ENCODE data around the gene PXN.
A peak's percentile ranks its signal among the peaks of the same experiment; 100 is the strongest.
"Not testable (repeated sequence)": the region's sequence is repeated elsewhere in the genome, so short reads cannot be mapped to it uniquely, and the experiment has no call there.

PXN gene

GRCh38 chr12:120261951-120262851 is 3.3 kb downstream of the PXN start:
- DNase-seq, result no peak

- no peak for DNase-seq
Observed at GRCh38 chr12:120260607-120261006, 4.9 kb downstream of the PXN start.

GRCh38 chr12:120259418-120260202 is 5.9 kb downstream of the PXN start:
- DNase-seq, result no peak

- no peak for DNase-seq
Observed at GRCh38 chr12:120258323-120258896, 7.1 kb downstream of the PXN start.

GRCh38 chr12:120257041-120257821 is 8.3 kb downstream of the PXN start:
- DNase-seq, result no peak

- no peak for DNase-seq
Observed at GRCh38 chr12:120254809-120255208, 10.7 kb downstream of the PXN start.

- not testable (repeated sequence) for DNase-seq
Observed at GRCh38 chr12:120253313-120253712, 12.2 kb downstream of the PXN start.

- peak; percentile 63 for DNase-seq
Observed at GRCh38 chr12:120252071-120252906, 13.2 kb downstream of the PXN start.

- DNase-seq, result not testable (repeated sequence)
Observed at GRCh38 chr12:120251364-120252070, 14.0 kb downstream of the PXN start.

GRCh38 chr12:120249875-120250795 is 15.4 kb downstream of the PXN start:
- DNase-seq, result no peak

- no peak for DNase-seq
Observed at GRCh38 chr12:120249266-120249874, 16.2 kb downstream of the PXN start.

GRCh38 chr12:120247621-120248030 is 17.9 kb downstream of the PXN start:
- DNase-seq, result no peak

GRCh38 chr12:120247183-120247582 is 18.3 kb downstream of the PXN start:
- no peak for DNase-seq

- not testable (repeated sequence) for DNase-seq
Observed at GRCh38 chr12:120246705-120247104, 18.8 kb downstream of the PXN start.

- no peak for DNase-seq
Observed at GRCh38 chr12:120242971-120243699, 22.4 kb downstream of the PXN start.

GRCh38 chr12:120242275-120242799 is 23.2 kb downstream of the PXN start:
- no peak for DNase-seq

GRCh38 chr12:120241561-120242274 is 23.8 kb downstream of the PXN start:
- no peak for DNase-seq

GRCh38 chr12:120240495-120240833 is 25.1 kb downstream of the PXN start:
- DNase-seq, result no peak

All from hematopoietic multipotent progenitor cell treated with erythropoietin and hydrocortisone succinate and interleukin-3 and kit ligand, for 8 days (in vitro differentiated cells).